A549 treated with AZD9567 at 1 μM for 4 hours (cell line): ENCODE measurements around the gene WDR33. TPM values are rescaled to one million over a fixed set of nuclear protein-coding genes. Genes with fewer than 3 reads are reported as not detected.

Experiments used
- total RNA-seq: library from RNA; stranded (reverse); fragments of 200-300 nt; extraction: Qiagen RNA extraction; gene quantifications from 5 replicates; pipeline ENCODE4 v1.2.3, GENCODE V29; 2022; ENCODE audit not compliant: insufficient read depth

WDR33 gene
- total RNA-seq: 21.1 to 28.2 TPM (median 27.0 TPM) in 5 replicates

DNA sequence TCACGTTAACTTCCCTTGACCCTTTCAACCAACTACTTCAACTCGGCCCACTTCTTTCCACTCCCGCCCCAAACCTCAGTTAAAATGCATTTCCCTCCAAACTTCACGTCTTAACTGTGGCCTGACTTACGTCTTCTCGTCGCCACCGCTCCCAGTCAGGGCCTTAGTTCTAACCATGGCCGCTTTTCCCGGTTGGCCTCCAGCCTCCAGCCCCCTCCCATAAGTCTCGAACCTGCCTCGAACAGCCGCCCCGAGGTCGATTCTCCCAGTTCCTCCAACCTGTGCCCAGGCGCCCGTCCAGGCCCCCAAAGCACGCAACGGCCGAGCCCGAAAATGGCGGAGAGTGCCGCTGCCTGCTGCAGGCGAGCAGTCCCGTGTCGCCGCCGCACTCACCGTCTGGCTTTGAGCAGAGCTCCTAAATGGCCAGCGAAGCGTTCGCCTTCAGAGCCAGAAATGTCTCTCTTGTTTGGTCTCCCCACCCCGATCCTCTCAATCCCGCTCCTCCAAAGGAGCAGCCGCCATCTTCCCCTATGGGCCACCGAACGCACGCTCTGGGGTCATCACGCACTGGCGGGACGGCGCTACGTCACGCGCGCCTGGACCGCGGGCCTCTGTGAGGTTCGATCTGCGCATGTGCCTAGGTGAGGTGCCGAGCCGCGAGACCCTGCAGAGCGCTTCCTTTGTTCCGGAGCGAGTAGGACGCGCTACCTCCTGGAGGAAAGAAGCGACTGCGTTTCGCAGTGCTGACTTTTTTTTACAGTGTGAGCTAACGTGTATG, at the start of gene WDR33:
TSS of gene WDR33 (minus strand) at position 553 of the 778 bp plus-strand sequence. CDS start 40,190 bp downstream, outside the sequence.

DNA sequence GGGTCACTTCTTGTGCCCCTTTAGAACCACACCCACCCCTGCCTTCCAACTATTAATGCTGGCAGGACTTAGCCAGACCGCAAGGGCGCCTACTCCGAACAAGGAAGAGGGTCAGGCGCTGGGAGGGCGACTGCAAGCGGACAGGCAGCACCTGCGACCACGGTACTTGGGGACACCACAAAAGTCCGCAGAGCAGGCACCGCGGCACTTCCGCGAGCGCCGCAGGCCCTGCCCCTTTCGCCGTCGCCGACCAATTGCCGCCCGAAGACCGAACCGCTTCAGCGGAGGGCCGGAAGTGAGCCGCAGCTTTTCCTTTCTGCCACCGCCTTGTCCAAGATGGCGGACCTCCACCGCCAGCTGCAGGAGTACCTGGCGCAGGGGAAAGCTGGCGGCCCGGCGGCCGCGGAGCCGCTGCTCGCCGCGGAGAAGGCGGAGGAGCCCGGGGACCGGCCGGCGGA, 109.7 kb downstream of the WDR33 start, which contains the start of gene SFT2D3:
TSS of gene SFT2D3 (plus strand) at position 305 of the 458 bp plus-strand sequence. CDS start at position 337, 32 bp downstream.

DNA sequence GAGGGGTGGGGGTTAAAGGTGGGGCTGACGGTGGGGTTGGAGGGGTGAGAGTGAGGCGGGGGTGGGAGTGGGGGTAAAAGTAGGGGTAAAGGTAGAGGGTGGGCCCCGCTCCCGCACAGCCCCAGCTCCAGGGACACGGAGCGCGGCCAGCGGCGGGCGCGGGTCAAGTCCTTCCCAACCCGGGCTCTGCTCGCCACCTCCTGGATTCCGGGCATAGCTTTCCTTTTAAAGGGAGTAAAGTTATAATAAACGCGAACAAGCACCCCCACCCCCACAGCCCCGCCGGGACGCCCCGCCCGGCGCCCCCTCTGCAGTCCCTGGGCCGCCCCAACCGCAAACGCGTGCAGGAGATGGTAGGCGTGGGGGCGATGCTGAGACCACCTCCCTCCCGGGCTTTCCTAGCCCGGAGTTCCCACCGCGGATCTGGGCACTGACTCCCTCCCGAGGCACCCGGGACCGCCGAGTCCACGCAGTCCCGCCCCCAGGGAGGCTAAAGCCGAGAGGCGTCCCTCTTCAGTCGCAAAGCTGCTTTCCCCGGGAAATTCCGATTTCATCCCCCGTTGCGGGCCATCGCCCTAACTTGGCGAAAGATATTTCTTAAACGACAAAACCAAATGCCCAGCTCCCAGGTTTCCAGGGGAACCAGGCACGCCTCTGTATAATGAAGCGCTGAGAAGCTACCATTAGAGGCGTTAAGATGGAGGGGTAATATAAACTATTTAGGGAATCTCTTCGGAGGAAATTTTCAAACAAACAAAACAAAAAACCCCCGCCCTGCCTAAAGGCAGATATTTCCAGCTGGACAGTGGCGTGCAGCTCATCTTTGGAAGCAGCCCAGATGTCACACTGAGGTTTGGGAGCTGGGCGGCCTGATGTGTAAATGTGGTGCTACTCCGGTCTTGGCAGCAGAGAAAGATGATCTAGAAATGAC, 135.4 kb downstream of the WDR33 start, which contains the start of gene LIMS2:
TSS of gene LIMS2 (minus strand) at position 200 of the 931 bp plus-strand sequence. CDS start 506 bp downstream, outside the sequence.

Other genes with a start within 250 kb of the WDR33 start
- 0.06 TPM in 3 of 5 replicates, not detected in the others for gene GPR17, start 165.0 kb downstream of the WDR33 start, total RNA-seq
- 2.9 to 7.1 TPM (median 5.4 TPM) in 5 replicates for gene LIMS2, start 135.6 kb downstream of the WDR33 start, total RNA-seq
- gene SFT2D3, start 109.7 kb downstream of the WDR33 start, total RNA-seq: 3.9 to 6.2 TPM (median 5.7 TPM) in 5 replicates
- 54.6 to 82.7 TPM (median 59.7 TPM) in 5 replicates for gene POLR2D, start 47.0 kb upstream of the WDR33 start, total RNA-seq
- gene AMMECR1L, start 74.8 kb upstream of the WDR33 start, total RNA-seq: 17.2 to 21.9 TPM (median 19.2 TPM) in 5 replicates
- gene SAP130, start 216.9 kb upstream of the WDR33 start, total RNA-seq: 10.7 to 19.2 TPM (median 12.2 TPM) in 5 replicates